HEK293 (cell line): Measurements from ENCODE around the gene MVB12A.

Source experiments
- CTCF ChIA-PET: fragments of 350-600 bp; formaldehyde crosslinking; extraction: SDS; loops from one replicate; lab custom pipeline; 2021; ENCODE audit warnings: antibody characterized with exemption; lab: Yijun Ruan, JAX
- POLR2A ChIA-PET: fragments of 300-600 bp; formaldehyde crosslinking; extraction: SDS; loops from one replicate; lab custom pipeline; 2020; ENCODE audit warnings: antibody characterized with exemption, inconsistent platforms; lab: Yijun Ruan, JAX
- H3K27ac ChIP-seq: fragments of 200-500 bp; sonication (Bioruptor generic); 2 replicates; pipeline ENCODE4 v1.5.1; 2014; ENCODE audit warnings: low read depth, low read length, control low read depth, inconsistent platforms; ENCODE audit errors: extremely low read depth
- H3K36me3 ChIP-seq, 2 experiments: fragments of 200-500 bp in 1 of 2; sonication (Bioruptor generic) in 1 of 2; 1 replicate in 1 of 2; 2 replicates in 1 of 2; pipeline ENCODE4 v1.5.1; 2014 to 2017; ENCODE audit warnings: inconsistent platforms in 2 of 2, low read length in 2 of 2; ENCODE audit not compliant: control insufficient read depth in 2 of 2, insufficient read depth in 1 of 2
- H3K4me1 ChIP-seq: fragments of 200-500 bp; sonication (Bioruptor generic); 2 replicates; pipeline ENCODE4 v1.5.1; 2014; ENCODE audit warnings: mild to moderate bottlenecking, low read length, inconsistent platforms; ENCODE audit not compliant: control insufficient read depth, insufficient read depth
- H3K4me3 ChIP-seq: 2 replicates; pipeline ENCODE4 v1.5.1; 2011; ENCODE audit warnings: low read depth, mild to moderate bottlenecking, control low read depth, low read length, moderate library complexity
- H3K9me3 ChIP-seq: fragments of 200-500 bp; sonication (Bioruptor generic); 2 replicates; pipeline ENCODE4 v1.5.1; 2014; ENCODE audit warnings: low read depth, low read length, inconsistent platforms; ENCODE audit not compliant: control insufficient read depth, insufficient read depth
- GLIS1 ChIP-seq: fragments of 450-650 bp; formaldehyde crosslinking; IDR thresholded peaks from 2 replicates; pipeline ENCODE4 v1.5.1; 2016; ENCODE audit warnings: missing biosample characterization, missing genetic modification characterization
- GLIS2 ChIP-seq: fragments of 450-650 bp; formaldehyde crosslinking; IDR thresholded peaks from 2 replicates; pipeline ENCODE4 v1.5.1; 2016; ENCODE audit warnings: missing biosample characterization, missing genetic modification characterization
- KLF1 ChIP-seq: fragments of 450-650 bp; formaldehyde crosslinking; IDR thresholded peaks from 2 replicates; pipeline ENCODE4 v1.5.1; 2016; ENCODE audit warnings: missing biosample characterization, missing genetic modification characterization
- KLF10 ChIP-seq: fragments of 450-650 bp; IDR thresholded peaks from 2 replicates; pipeline ENCODE4 v1.5.1; 2018; ENCODE audit warnings: missing biosample characterization, mild to moderate bottlenecking, missing genetic modification characterization
- KLF16 ChIP-seq: fragments of 450-650 bp; formaldehyde crosslinking; IDR thresholded peaks from 2 replicates; pipeline ENCODE4 v1.5.1; 2017; ENCODE audit warnings: missing biosample characterization, missing genetic modification characterization
- KLF7 ChIP-seq: fragments of 450-650 bp; formaldehyde crosslinking; IDR thresholded peaks from 2 replicates; pipeline ENCODE4 v1.5.1; 2016; ENCODE audit warnings: missing biosample characterization, missing genetic modification characterization, borderline replicate concordance
- KLF8 ChIP-seq: fragments of 450-650 bp; formaldehyde crosslinking; IDR thresholded peaks from 2 replicates; pipeline ENCODE4 v1.5.1; 2016; ENCODE audit warnings: missing biosample characterization, missing genetic modification characterization
- PRDM10 ChIP-seq: fragments of 450-650 bp; formaldehyde crosslinking; IDR thresholded peaks from 2 replicates; pipeline ENCODE4 v1.5.1; 2016; ENCODE audit warnings: missing biosample characterization, missing genetic modification characterization
- PRDM4 ChIP-seq: fragments of 450-650 bp; formaldehyde crosslinking; IDR thresholded peaks from 2 replicates; pipeline ENCODE4 v1.5.1; 2017; ENCODE audit warnings: missing biosample characterization, missing genetic modification characterization
- SCRT2 ChIP-seq: fragments of 450-650 bp; formaldehyde crosslinking; IDR thresholded peaks from 2 replicates; pipeline ENCODE4 v1.5.1; 2016; ENCODE audit warnings: missing biosample characterization, missing genetic modification characterization
- SP3 ChIP-seq: fragments of 450-650 bp; formaldehyde crosslinking; IDR thresholded peaks from 2 replicates; pipeline ENCODE4 v1.5.1; 2016; ENCODE audit warnings: missing biosample characterization, missing genetic modification characterization
- ZBTB6 ChIP-seq: fragments of 450-650 bp; formaldehyde crosslinking; IDR thresholded peaks from 2 replicates; pipeline ENCODE4 v1.5.1; 2017; ENCODE audit warnings: missing biosample characterization, missing genetic modification characterization
- ZFHX2 ChIP-seq: fragments of 450-650 bp; formaldehyde crosslinking; conservative IDR thresholded peaks from 2 replicates; pipeline ENCODE4 v1.5.1; 2016; ENCODE audit warnings: missing biosample characterization, missing genetic modification characterization
- ZNF211 ChIP-seq: fragments of 450-650 bp; formaldehyde crosslinking; IDR thresholded peaks from 2 replicates; pipeline ENCODE4 v1.5.1; 2016; ENCODE audit warnings: low read depth, missing biosample characterization, missing genetic modification characterization
- ZNF266 ChIP-seq: fragments of 450-650 bp; formaldehyde crosslinking; IDR thresholded peaks from 2 replicates; pipeline ENCODE4 v1.5.1; 2016; ENCODE audit warnings: missing biosample characterization, missing genetic modification characterization, low read depth
- ZNF335 ChIP-seq: fragments of 450-650 bp; formaldehyde crosslinking; conservative IDR thresholded peaks from 2 replicates; pipeline ENCODE4 v1.5.1; 2016; ENCODE audit warnings: missing biosample characterization, missing genetic modification characterization
- ZNF341 ChIP-seq: fragments of 450-650 bp; formaldehyde crosslinking; IDR thresholded peaks from 2 replicates; pipeline ENCODE4; 2016; ENCODE audit warnings: low read depth, missing biosample characterization, missing genetic modification characterization
- ZNF394 ChIP-seq: fragments of 450-650 bp; formaldehyde crosslinking; IDR thresholded peaks from 2 replicates; pipeline ENCODE4 v1.5.1; 2016; ENCODE audit warnings: missing biosample characterization, missing genetic modification characterization, mild to moderate bottlenecking, moderate library complexity, borderline replicate concordance
- ZNF555 ChIP-seq: fragments of 450-650 bp; formaldehyde crosslinking; conservative IDR thresholded peaks from 2 replicates; pipeline ENCODE4 v1.5.1; 2017; ENCODE audit warnings: missing biosample characterization, mild to moderate bottlenecking, missing genetic modification characterization, inconsistent platforms
- ZNF561 ChIP-seq: fragments of 450-650 bp; IDR thresholded peaks from 2 replicates; pipeline ENCODE4 v1.5.1; 2018; ENCODE audit warnings: missing biosample characterization, missing genetic modification characterization, borderline replicate concordance
- ZNF660 ChIP-seq: fragments of 450-650 bp; IDR thresholded peaks from 2 replicates; pipeline ENCODE4 v1.5.1; 2018; ENCODE audit warnings: missing biosample characterization, mild to moderate bottlenecking, missing genetic modification characterization
- ZNF768 ChIP-seq: fragments of 450-650 bp; formaldehyde crosslinking; IDR thresholded peaks from 2 replicates; pipeline ENCODE4 v1.5.1; 2018; ENCODE audit warnings: missing biosample characterization, mild to moderate bottlenecking, missing genetic modification characterization
- ZSCAN23 ChIP-seq: fragments of 450-650 bp; formaldehyde crosslinking; IDR thresholded peaks from 2 replicates; pipeline ENCODE4 v1.5.1; 2016; ENCODE audit warnings: missing biosample characterization, missing genetic modification characterization

MVB12A gene

GRCh38 chr19:17469092-17469480 lies 49.2 kb downstream of the MVB12A start (continued):
- TF ChIP-seq PRDM10 (peak; percentile 6), ZNF211 (tag by site-specific recombination) (no peak), ZFHX2 (tag by site-specific recombination) (peak; percentile 66)

- Histone ChIP-seq H3K36me3 (no peaks in the 10 kb centered on the region), H3K4me1 (peaks cover 6% of the 10 kb centered on the region; the same call in 1 of the 2 replicates), H3K27ac (no peak overlapping the region), H3K9me3 (no peaks in the 10 kb centered on the region), H3K4me3 (peak overlapping the region; percentile 58)
- ChIA-PET CTCF (interaction anchor here (1.1 to 5.5 kb wide), 3 partner anchors 17 to 28 kb away, joined by 4 to 53 read pairs (median 31); no protein-coding TSS in a partner anchor), POLR2A (interaction anchor here (0.7 to 1.4 kb wide), 4 partner anchors 50 to 361 kb away, joined by 3 to 5 read pairs (median 4); partner anchors contain the start of gene MVB12A)
- TF ChIP-seq GLIS2 (tag by site-specific recombination) (peak; percentile 81), SCRT2 (tag by site-specific recombination) (no peak), SP3 (peak; percentile 47), ZNF555 (no peak), ZSCAN23 (tag by site-specific recombination) (no peak), PRDM4 (tag by site-specific recombination) (no peak), ZNF266 (tag by site-specific recombination) (no peak), ZBTB6 (tag by site-specific recombination) (peak; percentile 62; the same call in 1 of the 2 replicates), ZNF561 (peak; percentile 86), ZNF394 (0 out of 2 replicates have a peak, but pooled peaks have one; percentile 34), GLIS1 (tag by site-specific recombination) (peak; percentile 82), KLF16 (peak; percentile 76), ZNF335 (tag by site-specific recombination) (peak; percentile 96), KLF10 (peak; percentile 85), KLF7 (tag by site-specific recombination) (peak; percentile 47; the same call in 1 of the 2 replicates), ZFHX2 (tag by site-specific recombination) (no peak), KLF8 (tag by site-specific recombination) (peak; percentile 50; the same call in 1 of the 2 replicates), PRDM10 (peak; percentile 53), ZNF341 (peak; percentile 50; the same call in 1 of the 2 replicates), ZNF768 (no peak), ZNF660 (0 out of 2 replicates have a peak, but pooled peaks have one; percentile 32), KLF1 (peak; percentile 3; the same call in 1 of the 2 replicates)
Measured at GRCh38 chr19:17469481-17470067, 49.7 kb downstream of the MVB12A start.
